Stimulated activated naive CD8-positive, alpha-beta T cell treated with anti-CD3 and anti-CD28 coated beads, Interleukin-15, Interleukin-2, amounts not matched to agents 100 U/mL and 50 U/mL, for 24 hours (primary cell): Measurements from ENCODE around the gene CDS2.

Experiments
- ATAC-seq: fragments of 150-1000 bp; cut with Tn5 transposase; one replicate; pipeline ENCODE4 v1.10.0; 2021
- DNase-seq: peaks from one replicate; pipeline ENCODE4 v3.0.0; 2021

CDS2 gene

GRCh38 chr20:5153612-5154542, 27.1 kb downstream of the CDS2 start:
- ATAC-seq: peak; percentile 79

GRCh38 chr20:5154543-5154925, 27.7 kb downstream of the CDS2 start:
- ATAC-seq (no peak), DNase-seq (no peak)

More at GRCh38 chr20:5153612-5154542, 27.1 kb downstream of the CDS2 start:
- DNase-seq: no peak

GRCh38 chr20:5155404-5155803, 28.6 kb downstream of the CDS2 start:
- no peak for ATAC-seq

GRCh38 chr20:5156675-5157448, 30.1 kb downstream of the CDS2 start:
- DNase-seq (no peak), ATAC-seq (no peak)

More at GRCh38 chr20:5155404-5155803, 28.6 kb downstream of the CDS2 start:
- no peak for DNase-seq

GRCh38 chr20:5159928-5160327, 33.1 kb downstream of the CDS2 start:
- no peak for DNase-seq
- ATAC-seq: no peak

- DNase-seq: no peak
- no peak for ATAC-seq
These were observed 34.1 kb downstream of the CDS2 start for GRCh38 chr20:5160882-5161281.

- no peak for ATAC-seq
- DNase-seq: no peak
These were observed 34.8 kb downstream of the CDS2 start for GRCh38 chr20:5161536-5162164.

GRCh38 chr20:5164645-5165625, 38.1 kb downstream of the CDS2 start:
- DNase-seq (no peak), ATAC-seq (no peak)

GRCh38 chr20:5168651-5169396, 42.0 kb downstream of the CDS2 start:
- DNase-seq: no peak
- peak; percentile 30 for ATAC-seq

GRCh38 chr20:5170341-5170740, 43.5 kb downstream of the CDS2 start:
- DNase-seq: no peak
- no peak for ATAC-seq

GRCh38 chr20:5171064-5171789, 44.4 kb downstream of the CDS2 start:
- ATAC-seq (no peak), DNase-seq (no peak)

- ATAC-seq (no peak), DNase-seq (no peak)
These were observed 45.0 kb downstream of the CDS2 start for GRCh38 chr20:5171790-5172164.

- no peak for ATAC-seq
- no peak for DNase-seq
These were observed 45.4 kb downstream of the CDS2 start for GRCh38 chr20:5172167-5172601.

GRCh38 chr20:5172903-5173463, 46.2 kb downstream of the CDS2 start:
- no peak for ATAC-seq
- no peak for DNase-seq

- DNase-seq (no peak), ATAC-seq (no peak)
These were observed 46.9 kb downstream of the CDS2 start for GRCh38 chr20:5173751-5174150.

- no peak for ATAC-seq
These were observed 50.3 kb downstream of the CDS2 start for GRCh38 chr20:5177071-5177470.

GRCh38 chr20:5178046-5178445, 51.2 kb downstream of the CDS2 start:
- DNase-seq (no peak), ATAC-seq (no peak)

More at GRCh38 chr20:5177071-5177470, 50.3 kb downstream of the CDS2 start:
- DNase-seq: no peak

- DNase-seq (no peak), ATAC-seq (no peak)
These were observed 53.6 kb downstream of the CDS2 start for GRCh38 chr20:5180421-5180820.

- ATAC-seq: no peak
- no peak for DNase-seq
These were observed 54.1 kb downstream of the CDS2 start for GRCh38 chr20:5180933-5181332.

- no peak for ATAC-seq
- no peak for DNase-seq
These were observed 54.7 kb downstream of the CDS2 start for GRCh38 chr20:5181492-5181891.
